CD8-positive, alpha-beta memory T cell (primary cell): ENCODE measurements around the gene GRIN1. TPM values are rescaled to one million over a fixed set of nuclear protein-coding genes. Genes with fewer than 3 reads are reported as not detected.
A peak's percentile ranks its signal among the peaks of the same experiment; 100 is the strongest.

Experiments used
- CTCF ChIA-PET: fragments of 350-600 bp; sonication (Branson Sonifier 250); formaldehyde crosslinking; loops from one replicate; lab custom pipeline; 2021; ENCODE audit warnings: antibody characterized with exemption; lab: Charles Lee
- POLR2A ChIA-PET: fragments of 350-600 bp; sonication (Branson Sonifier 250); formaldehyde crosslinking; loops from one replicate; lab custom pipeline; 2021; ENCODE audit warnings: antibody characterized with exemption; lab: Charles Lee
- DNase-seq, 5 donors: peaks; one replicate each; pipeline versions ENCODE4 v3.0.0 to v3.0.0-alpha.2; 2020 to 2022; ENCODE audit warnings: mixed read lengths in 1 of 5
- H3K27ac ChIP-seq: one replicate; pipeline ENCODE4 v1.7.0; 2013; ENCODE audit warnings: low read depth, mild to moderate bottlenecking, low read length, moderate library complexity
- H3K27me3 ChIP-seq: 2 replicates; pipeline ENCODE4 v1.7.0; 2013; ENCODE audit warnings: low read length, mild to moderate bottlenecking; ENCODE audit not compliant: insufficient read depth, poor library complexity, severe bottlenecking
- H3K36me3 ChIP-seq: 2 replicates; pipeline ENCODE4 v1.7.0; 2013; ENCODE audit warnings: mild to moderate bottlenecking, low read length, moderate library complexity; ENCODE audit not compliant: insufficient read depth
- H3K4me1 ChIP-seq: 2 replicates; pipeline ENCODE4 v1.7.0; 2013; ENCODE audit warnings: mild to moderate bottlenecking, low read length, moderate library complexity; ENCODE audit not compliant: insufficient read depth
- H3K4me3 ChIP-seq: 2 replicates; pipeline ENCODE4 v1.7.0; 2013; ENCODE audit warnings: mild to moderate bottlenecking, low read length
- H3K9me3 ChIP-seq: 2 replicates; pipeline ENCODE4 v1.7.0; 2013; ENCODE audit warnings: mild to moderate bottlenecking, low read length
- H3K27ac Mint-ChIP-seq, 8 donors: one replicate each; pipeline ENCODE4 v1.8.0; 2020 to 2021; ENCODE audit warnings: mixed read lengths in 8 of 8, mild to moderate bottlenecking in 6 of 8, inconsistent platforms in 3 of 8, moderate library complexity in 3 of 8
- H3K27me3 Mint-ChIP-seq, 2 donors: one replicate each; pipeline ENCODE4 v1.8.0; 2020 to 2021; ENCODE audit warnings: mixed read lengths in 2 of 2, mild to moderate bottlenecking in 1 of 2, moderate library complexity in 1 of 2
- H3K36me3 Mint-ChIP-seq, 3 donors: one replicate each; pipeline ENCODE4 v1.8.0; 2020 to 2021; ENCODE audit warnings: mixed read lengths in 3 of 3, inconsistent platforms in 1 of 3, mild to moderate bottlenecking in 1 of 3
- H3K4me1 Mint-ChIP-seq, 3 donors: one replicate each; pipeline ENCODE4 v1.8.0; 2020 to 2021; ENCODE audit warnings: mixed read lengths in 3 of 3, inconsistent platforms in 1 of 3, mild to moderate bottlenecking in 1 of 3
- H3K4me3 Mint-ChIP-seq, 7 donors: one replicate each; pipeline ENCODE4 v1.8.0; 2020 to 2021; ENCODE audit warnings: mixed read lengths in 7 of 7, mild to moderate bottlenecking in 6 of 7, moderate library complexity in 4 of 7, inconsistent platforms in 2 of 7
- H3K9me3 Mint-ChIP-seq, 5 donors: one replicate each; pipeline ENCODE4 v1.8.0; 2020 to 2022; ENCODE audit warnings: mixed read lengths in 5 of 5, mild to moderate bottlenecking in 3 of 5, moderate library complexity in 2 of 5, inconsistent platforms in 1 of 5
- polyA plus RNA-seq: library from polyadenylated mRNA; unstranded; fragments of 300-500 nt; fragmentation: Illumina TruSeq; gene quantifications from one replicate; pipeline ENCODE4 v1.2.3, GENCODE V29; 2021
- total RNA-seq, 2 experiments: library from RNA; stranded (reverse); gene quantifications; one replicate each; pipeline ENCODE4 v1.2.3, GENCODE V29; 2021

GRIN1 gene
- total and polyA plus RNA-seq, 3 experiments from 2014 or later = not detected

DNA sequence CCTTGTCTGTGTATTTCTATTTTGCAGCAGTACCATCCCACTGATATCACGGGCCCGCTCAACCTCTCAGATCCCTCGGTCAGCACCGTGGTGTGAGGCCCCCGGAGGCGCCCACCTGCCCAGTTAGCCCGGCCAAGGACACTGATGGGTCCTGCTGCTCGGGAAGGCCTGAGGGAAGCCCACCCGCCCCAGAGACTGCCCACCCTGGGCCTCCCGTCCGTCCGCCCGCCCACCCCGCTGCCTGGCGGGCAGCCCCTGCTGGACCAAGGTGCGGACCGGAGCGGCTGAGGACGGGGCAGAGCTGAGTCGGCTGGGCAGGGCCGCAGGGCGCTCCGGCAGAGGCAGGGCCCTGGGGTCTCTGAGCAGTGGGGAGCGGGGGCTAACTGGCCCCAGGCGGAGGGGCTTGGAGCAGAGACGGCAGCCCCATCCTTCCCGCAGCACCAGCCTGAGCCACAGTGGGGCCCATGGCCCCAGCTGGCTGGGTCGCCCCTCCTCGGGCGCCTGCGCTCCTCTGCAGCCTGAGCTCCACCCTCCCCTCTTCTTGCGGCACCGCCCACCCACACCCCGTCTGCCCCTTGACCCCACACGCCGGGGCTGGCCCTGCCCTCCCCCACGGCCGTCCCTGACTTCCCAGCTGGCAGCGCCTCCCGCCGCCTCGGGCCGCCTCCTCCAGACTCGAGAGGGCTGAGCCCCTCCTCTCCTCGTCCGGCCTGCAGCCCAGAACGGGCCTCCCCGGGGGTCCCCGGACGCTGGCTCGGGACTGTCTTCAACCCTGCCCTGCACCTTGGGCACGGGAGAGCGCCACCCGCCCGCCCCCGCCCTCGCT is 29.0 kb downstream of the GRIN1 start:
- POLR2A ChIA-PET = interaction anchor here (0.6 kb wide), 1 partner anchor 113 kb away, joined by 3 read pairs; no protein-coding TSS in a partner anchor
- H3K9me3 ChIP-seq = no peaks in the 10 kb centered on the region

DNA sequence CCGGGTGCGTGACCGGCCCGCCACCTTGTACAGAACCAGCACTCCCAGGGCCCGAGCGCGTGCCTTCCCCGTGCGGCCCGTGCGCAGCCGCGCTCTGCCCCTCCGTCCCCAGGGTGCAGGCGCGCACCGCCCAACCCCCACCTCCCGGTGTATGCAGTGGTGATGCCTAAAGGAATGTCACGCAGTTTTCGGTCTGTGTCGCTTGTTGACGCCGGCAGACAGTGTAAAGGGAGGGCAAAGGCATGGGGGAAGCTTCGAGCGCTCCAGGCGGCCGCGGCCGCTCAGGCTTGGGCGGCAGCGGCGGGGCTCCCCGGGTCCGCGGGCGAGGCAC is 29.6 kb downstream of the GRIN1 start:
- H3K4me3 ChIP-seq = no peak overlapping the region
- ChIA-PET CTCF (no interaction called here), POLR2A (no interaction called here)
- peaks cover 32% of the 10 kb centered on the region for H3K27me3 ChIP-seq
- no peak overlapping the region for H3K27ac ChIP-seq
- peak overlapping the region in 4 of 7 donors; percentile 24 to 78 (median 44) for H3K4me3 Mint-ChIP-seq
- peaks cover 17 to 25% of the 10 kb centered on the region in 2 donors for H3K27me3 Mint-ChIP-seq
- no peaks in the 10 kb centered on the region for H3K9me3 ChIP-seq
- H3K36me3 ChIP-seq = no peaks in the 10 kb centered on the region
- H3K9me3 Mint-ChIP-seq = peaks cover 0 to 1% (median 0%) of the 10 kb centered on the region in 5 donors
- H3K27ac Mint-ChIP-seq = no peak overlapping the region
- no peak for DNase-seq
- peaks cover 0 to 12% (median 0%) of the 10 kb centered on the region in 3 donors for H3K4me1 Mint-ChIP-seq
- H3K4me1 ChIP-seq = no peaks in the 10 kb centered on the region
- H3K36me3 Mint-ChIP-seq = no peaks in the 10 kb centered on the region

More for the DNA sequence above, 29.0 kb downstream of the GRIN1 start:
- Histone ChIP-seq H3K27ac (no peak overlapping the region), H3K36me3 (no peaks in the 10 kb centered on the region), H3K27me3 (peaks cover 32% of the 10 kb centered on the region), H3K4me1 (no peaks in the 10 kb centered on the region), H3K4me3 (no peak overlapping the region)
- no peak for DNase-seq
- Mint-ChIP-seq H3K27ac (no peak overlapping the region), H3K4me1 (peaks cover 0 to 10% (median 0%) of the 10 kb centered on the region in 3 donors), H3K36me3 (no peaks in the 10 kb centered on the region), H3K27me3 (peaks cover 15 to 28% of the 10 kb centered on the region in 2 donors), H3K4me3 (peak overlapping the region in 1 of 7 donors; percentile 29), H3K9me3 (peaks cover 0 to 1% (median 0%) of the 10 kb centered on the region in 5 donors)
- CTCF ChIA-PET = interaction anchor here (1.1 kb wide), 1 partner anchor 27 kb away, joined by 3 read pairs; no protein-coding TSS in a partner anchor

DNA sequence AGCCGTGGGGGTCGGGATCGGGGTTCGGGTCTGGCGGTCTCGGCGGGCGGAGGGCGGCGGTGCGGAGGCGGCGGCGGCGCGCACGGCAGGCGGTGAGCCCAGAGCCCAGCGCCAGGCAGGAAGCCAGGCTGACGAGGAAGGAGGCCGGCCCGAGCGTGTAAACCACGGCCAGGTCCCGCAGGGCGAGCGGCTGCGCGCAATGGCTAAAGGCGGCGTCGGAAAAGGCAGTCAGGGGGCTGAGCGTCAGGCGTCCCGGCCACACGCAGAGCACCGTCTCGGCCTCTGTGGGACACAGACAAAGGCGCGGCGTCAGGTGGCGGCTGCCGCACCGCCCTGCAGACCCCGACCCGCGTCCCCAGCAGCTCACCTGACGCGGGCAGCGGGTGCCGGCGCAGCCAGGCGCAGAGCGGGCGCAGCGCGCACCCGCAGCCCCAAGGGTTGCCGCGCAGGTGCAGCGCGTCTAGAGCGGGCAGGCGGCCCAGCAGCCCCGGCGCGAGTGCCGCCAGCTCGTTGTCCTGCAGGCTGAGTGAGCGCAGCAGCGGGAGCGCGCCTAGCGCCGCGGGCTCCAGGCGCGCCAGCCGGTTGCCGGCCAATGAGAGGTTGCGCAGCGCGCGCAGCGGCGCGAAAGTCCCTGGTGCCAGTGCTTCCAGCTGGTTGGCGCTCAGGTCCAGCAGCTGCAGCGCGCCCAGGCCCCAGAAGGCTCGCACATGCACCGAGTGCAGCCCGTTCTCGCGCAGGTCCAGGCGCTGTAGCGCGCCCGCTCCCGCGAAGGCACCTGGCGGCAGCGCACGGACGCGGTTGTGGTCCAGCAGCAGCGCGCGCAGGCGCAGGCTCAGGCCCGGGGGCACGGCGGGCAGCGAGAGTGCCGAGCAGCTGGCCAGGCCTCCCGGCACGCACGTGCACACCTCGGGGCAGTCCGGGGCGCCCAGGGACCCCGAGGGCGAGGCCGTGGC is 30.2 kb downstream of the GRIN1 start:
- H3K4me1 ChIP-seq = no peaks in the 10 kb centered on the region
- no peak for DNase-seq
- peaks cover 16 to 24% of the 10 kb centered on the region in 2 donors for H3K27me3 Mint-ChIP-seq
- H3K4me3 ChIP-seq = no peak overlapping the region
- H3K4me3 Mint-ChIP-seq = peak overlapping the region; percentile 24 to 78 (median 57)
- peaks cover 0 to 1% (median 0%) of the 10 kb centered on the region in 5 donors for H3K9me3 Mint-ChIP-seq
- ChIA-PET POLR2A (no interaction called here), CTCF (no interaction called here)
- peaks cover 32% of the 10 kb centered on the region for H3K27me3 ChIP-seq
- no peak overlapping the region for H3K27ac ChIP-seq
- no peaks in the 10 kb centered on the region for H3K36me3 Mint-ChIP-seq
- no peak overlapping the region for H3K27ac Mint-ChIP-seq
- H3K36me3 ChIP-seq = no peaks in the 10 kb centered on the region
- H3K4me1 Mint-ChIP-seq = peaks cover 0 to 11% (median 0%) of the 10 kb centered on the region in 3 donors
- no peaks in the 10 kb centered on the region for H3K9me3 ChIP-seq

DNA sequence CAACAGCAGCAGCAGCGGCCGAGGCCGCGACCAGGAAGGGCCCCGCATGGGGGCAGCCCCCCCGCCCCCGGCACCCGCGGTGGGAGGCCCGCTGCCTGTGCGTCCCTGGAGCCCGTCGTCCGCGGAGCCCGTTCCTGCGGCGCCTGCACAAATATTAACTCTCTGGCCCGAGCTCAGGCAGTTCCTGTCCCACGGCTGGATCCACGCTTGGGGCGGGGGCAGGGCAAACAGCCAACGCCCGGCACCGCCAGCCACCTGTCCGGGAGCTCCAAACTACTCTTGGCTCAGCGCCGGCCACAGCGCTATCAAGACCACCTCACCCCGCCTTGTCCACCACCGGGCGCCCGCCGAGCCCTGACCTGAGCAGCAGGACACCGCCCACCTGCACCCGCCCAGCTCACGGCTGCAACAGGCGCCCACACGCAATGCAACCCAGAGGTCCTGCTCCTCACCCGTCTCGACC is 31.0 kb downstream of the GRIN1 start, which contains the start of gene LRRC26:
LRRC26 (minus strand) TSS at position 156 of the 463 bp plus-strand sequence; CDS start at position 48, 108 bp downstream.
- Histone ChIP-seq H3K36me3 (no peaks in the 10 kb centered on the region), H3K4me3 (no peak within 1 kb of the TSS), H3K27me3 (peaks cover 27% of the 10 kb centered on the region), H3K9me3 (no peaks in the 10 kb centered on the region), H3K4me1 (no peaks in the 10 kb centered on the region), H3K27ac (no peak within 1 kb of the TSS)
- Mint-ChIP-seq H3K27ac (no peak within 1 kb of the TSS), H3K4me3 (peak within 1 kb of the TSS; percentile 24 to 78 (median 57)), H3K27me3 (peaks cover 14 to 24% of the 10 kb centered on the region in 2 donors), H3K36me3 (no peaks in the 10 kb centered on the region), H3K9me3 (peaks cover 0 to 1% (median 0%) of the 10 kb centered on the region in 5 donors), H3K4me1 (peaks cover 0 to 11% (median 0%) of the 10 kb centered on the region in 3 donors)
- ChIA-PET POLR2A (no interaction called here), CTCF (no interaction called here)
- no peak for DNase-seq

DNA sequence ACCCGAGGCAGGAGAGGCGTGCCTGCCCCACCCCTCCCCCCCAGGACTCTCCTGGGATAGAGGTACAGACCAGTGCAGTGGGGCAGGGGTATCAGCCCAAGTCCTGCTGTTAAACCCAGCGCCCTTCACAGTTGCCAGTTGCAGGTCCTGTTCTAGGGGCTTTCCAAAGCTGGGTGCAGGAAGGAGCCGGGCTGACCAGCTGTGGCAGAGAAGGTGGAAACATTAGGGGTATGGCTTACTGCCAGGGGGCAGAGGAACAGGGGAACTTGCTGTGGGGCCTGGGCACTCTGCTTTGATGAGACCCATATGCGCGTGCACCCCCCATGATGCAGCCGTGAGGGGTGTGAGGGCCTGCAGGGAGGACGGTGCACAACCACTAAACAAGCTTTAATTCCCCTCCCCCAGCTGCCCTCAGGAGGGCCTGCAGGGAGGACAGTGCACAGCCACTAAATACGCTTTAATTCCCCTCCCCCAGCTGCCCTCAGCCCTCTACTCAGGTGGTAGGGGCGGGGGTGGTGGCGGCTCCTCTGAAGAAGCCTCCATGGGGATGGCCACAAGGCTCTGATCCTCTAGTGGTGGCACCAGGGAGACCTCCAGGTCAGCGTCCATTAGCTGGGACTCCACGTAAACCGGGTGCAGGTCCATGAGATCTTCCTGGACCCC is 31.7 kb downstream of the GRIN1 start:
- H3K9me3 Mint-ChIP-seq = peaks cover 0 to 1% (median 0%) of the 10 kb centered on the region in 5 donors
- Histone ChIP-seq H3K27ac (no peak overlapping the region), H3K4me3 (no peak overlapping the region), H3K27me3 (peaks cover 27% of the 10 kb centered on the region), H3K36me3 (no peaks in the 10 kb centered on the region), H3K9me3 (no peaks in the 10 kb centered on the region), H3K4me1 (no peaks in the 10 kb centered on the region)
- no peaks in the 10 kb centered on the region for H3K36me3 Mint-ChIP-seq
- CTCF ChIA-PET = no interaction called here
- H3K27me3 Mint-ChIP-seq = peaks cover 10 to 18% of the 10 kb centered on the region in 2 donors
- no peak overlapping the region for H3K4me3 Mint-ChIP-seq
- H3K27ac Mint-ChIP-seq = no peak overlapping the region
- H3K4me1 Mint-ChIP-seq = peaks cover 0 to 11% (median 0%) of the 10 kb centered on the region in 3 donors
- DNase-seq = no peak
- POLR2A ChIA-PET = no interaction called here

DNA sequence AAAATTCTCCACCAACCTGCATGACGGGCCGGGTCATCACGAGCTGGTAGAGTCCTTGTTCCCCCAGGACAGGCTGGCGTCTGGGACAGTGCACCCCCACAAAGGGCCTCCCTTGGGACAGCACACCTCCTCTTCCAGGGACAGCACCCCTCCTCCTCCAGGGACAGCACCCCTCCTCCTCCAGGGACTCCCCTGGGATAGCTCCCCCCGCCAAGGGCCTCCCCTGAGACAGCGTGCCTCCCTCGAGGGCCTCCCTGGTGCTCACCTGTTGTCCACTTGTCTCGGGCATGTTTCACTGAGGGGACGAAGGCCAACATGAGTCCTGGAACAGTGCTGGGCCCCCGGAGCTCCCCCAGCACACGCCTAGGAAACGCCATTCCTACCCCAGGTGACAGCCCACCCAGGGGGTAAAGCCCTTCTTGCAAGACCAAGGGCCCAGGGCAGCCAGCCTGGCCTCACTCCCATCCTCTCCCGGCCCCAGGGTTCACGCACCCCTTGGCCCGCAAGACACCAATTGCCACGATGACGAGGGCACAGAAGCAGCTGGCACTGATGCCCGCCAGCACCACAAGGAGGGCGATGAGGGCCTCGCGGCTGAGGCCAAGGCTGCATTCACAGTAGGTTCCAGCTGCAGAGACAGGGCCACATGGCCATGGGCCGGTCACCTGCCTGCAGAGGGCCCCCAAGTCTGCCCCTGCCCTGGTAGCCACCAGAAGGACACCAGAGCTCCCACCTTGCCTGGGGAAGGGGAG is 32.4 kb downstream of the GRIN1 start:
- Mint-ChIP-seq H3K4me1 (peaks cover 0 to 15% (median 0%) of the 10 kb centered on the region in 3 donors), H3K27ac (no peak overlapping the region), H3K9me3 (peaks cover 0 to 1% (median 0%) of the 10 kb centered on the region in 5 donors), H3K4me3 (no peak overlapping the region), H3K36me3 (no peaks in the 10 kb centered on the region), H3K27me3 (peaks cover 10 to 14% of the 10 kb centered on the region in 2 donors)
- H3K27me3 ChIP-seq = peaks cover 21% of the 10 kb centered on the region
- ChIA-PET POLR2A (no interaction called here), CTCF (no interaction called here)
- H3K4me1 ChIP-seq = no peaks in the 10 kb centered on the region
- H3K27ac ChIP-seq = no peak overlapping the region
- H3K36me3 ChIP-seq = no peaks in the 10 kb centered on the region
- DNase-seq = no peak
- no peak overlapping the region for H3K4me3 ChIP-seq
- no peaks in the 10 kb centered on the region for H3K9me3 ChIP-seq
